ENCODE measurements around the gene AFF3. TPM values are rescaled to one million over a fixed set of nuclear protein-coding genes. Genes with fewer than 3 reads are reported as not detected.

The AFF3 gene
- total and polyA plus RNA-seq, 4 donors, result 0.48 to 5.3 (median 2.3) TPM

- Histone ChIP-seq H3K36me3 (ENCODE audit: control insufficient read depth in 4 of 4, insufficient read depth in 3 of 4, low read depth in 1 of 4, low read length in 3 of 4) (no peaks in the 10 kb centered on the region), H3K4me3 (ENCODE audit: low read depth in 1 of 3, low read length in 3 of 3) (no peak overlapping the region), H3K9me3 (ENCODE audit: control insufficient read depth in 4 of 4, low read length in 3 of 4) (peaks cover 0 to 5% (median 0%) of the 10 kb centered on the region in 4 donors), H3K27ac (ENCODE audit: low read depth in 1 of 2, low read length in 2 of 2) (no peak overlapping the region), H3K27me3 (ENCODE audit: control insufficient read depth in 4 of 4, insufficient read depth in 4 of 4, low read length in 3 of 4) (no peaks in the 10 kb centered on the region), H3K9ac (ENCODE audit: low read depth in 1 of 2, low read length in 2 of 2) (no peak overlapping the region), H3K4me1 (ENCODE audit: control insufficient read depth in 4 of 4, insufficient read depth in 4 of 4, low read length in 3 of 4) (no peaks in the 10 kb centered on the region)
- TF ChIP-seq, protein P1, sequence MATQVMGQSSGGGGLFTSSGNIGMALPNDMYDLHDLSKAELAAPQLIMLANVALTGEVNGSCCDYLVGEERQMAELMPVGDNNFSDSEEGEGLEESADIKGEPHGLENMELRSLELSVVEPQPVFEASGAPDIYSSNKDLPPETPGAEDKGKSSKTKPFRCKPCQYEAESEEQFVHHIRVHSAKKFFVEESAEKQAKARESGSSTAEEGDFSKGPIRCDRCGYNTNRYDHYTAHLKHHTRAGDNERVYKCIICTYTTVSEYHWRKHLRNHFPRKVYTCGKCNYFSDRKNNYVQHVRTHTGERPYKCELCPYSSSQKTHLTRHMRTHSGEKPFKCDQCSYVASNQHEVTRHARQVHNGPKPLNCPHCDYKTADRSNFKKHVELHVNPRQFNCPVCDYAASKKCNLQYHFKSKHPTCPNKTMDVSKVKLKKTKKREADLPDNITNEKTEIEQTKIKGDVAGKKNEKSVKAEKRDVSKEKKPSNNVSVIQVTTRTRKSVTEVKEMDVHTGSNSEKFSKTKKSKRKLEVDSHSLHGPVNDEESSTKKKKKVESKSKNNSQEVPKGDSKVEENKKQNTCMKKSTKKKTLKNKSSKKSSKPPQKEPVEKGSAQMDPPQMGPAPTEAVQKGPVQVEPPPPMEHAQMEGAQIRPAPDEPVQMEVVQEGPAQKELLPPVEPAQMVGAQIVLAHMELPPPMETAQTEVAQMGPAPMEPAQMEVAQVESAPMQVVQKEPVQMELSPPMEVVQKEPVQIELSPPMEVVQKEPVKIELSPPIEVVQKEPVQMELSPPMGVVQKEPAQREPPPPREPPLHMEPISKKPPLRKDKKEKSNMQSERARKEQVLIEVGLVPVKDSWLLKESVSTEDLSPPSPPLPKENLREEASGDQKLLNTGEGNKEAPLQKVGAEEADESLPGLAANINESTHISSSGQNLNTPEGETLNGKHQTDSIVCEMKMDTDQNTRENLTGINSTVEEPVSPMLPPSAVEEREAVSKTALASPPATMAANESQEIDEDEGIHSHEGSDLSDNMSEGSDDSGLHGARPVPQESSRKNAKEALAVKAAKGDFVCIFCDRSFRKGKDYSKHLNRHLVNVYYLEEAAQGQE (IDR thresholded peaks at IDR 0.05), result no peak
- TF ChIP-seq FOXA1 (IDR thresholded peaks at IDR 0.05), result no peak
- no peak for TF ChIP-seq RAD21 (IDR thresholded peaks at IDR 0.05)
- no peak for TF ChIP-seq NR2F2 (IDR thresholded peaks at IDR 0.05)
- TF ChIP-seq FOXA2 (IDR thresholded peaks at IDR 0.05), result no peak
- TF ChIP-seq RXRA (IDR thresholded peaks at IDR 0.05), result no peak
- TF ChIP-seq YY1 (IDR thresholded peaks at IDR 0.05), result no peak
- no peak for TF ChIP-seq EGR1 (IDR thresholded peaks at IDR 0.05; ENCODE audit: low read depth in 2 of 2)
- no peak for TF ChIP-seq SP1 (IDR thresholded peaks at IDR 0.05)
- TF ChIP-seq GABPA (IDR thresholded peaks at IDR 0.05 in 1 of 2, conservative IDR thresholded peaks at IDR 0.05 in 1 of 2), result no peak
- TF ChIP-seq MAX (IDR thresholded peaks at IDR 0.05), result no peak
- no peak for TF ChIP-seq TAF1 (conservative IDR thresholded peaks at IDR 0.05)
- TF ChIP-seq HNF4G (IDR thresholded peaks at IDR 0.05), result no peak
- TF ChIP-seq HNF4A (conservative IDR thresholded peaks at IDR 0.05), result no peak
- TF ChIP-seq, protein P2, sequence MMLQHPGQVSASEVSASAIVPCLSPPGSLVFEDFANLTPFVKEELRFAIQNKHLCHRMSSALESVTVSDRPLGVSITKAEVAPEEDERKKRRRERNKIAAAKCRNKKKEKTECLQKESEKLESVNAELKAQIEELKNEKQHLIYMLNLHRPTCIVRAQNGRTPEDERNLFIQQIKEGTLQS (IDR thresholded peaks at IDR 0.05), result no peak
- TF ChIP-seq, protein P3, sequence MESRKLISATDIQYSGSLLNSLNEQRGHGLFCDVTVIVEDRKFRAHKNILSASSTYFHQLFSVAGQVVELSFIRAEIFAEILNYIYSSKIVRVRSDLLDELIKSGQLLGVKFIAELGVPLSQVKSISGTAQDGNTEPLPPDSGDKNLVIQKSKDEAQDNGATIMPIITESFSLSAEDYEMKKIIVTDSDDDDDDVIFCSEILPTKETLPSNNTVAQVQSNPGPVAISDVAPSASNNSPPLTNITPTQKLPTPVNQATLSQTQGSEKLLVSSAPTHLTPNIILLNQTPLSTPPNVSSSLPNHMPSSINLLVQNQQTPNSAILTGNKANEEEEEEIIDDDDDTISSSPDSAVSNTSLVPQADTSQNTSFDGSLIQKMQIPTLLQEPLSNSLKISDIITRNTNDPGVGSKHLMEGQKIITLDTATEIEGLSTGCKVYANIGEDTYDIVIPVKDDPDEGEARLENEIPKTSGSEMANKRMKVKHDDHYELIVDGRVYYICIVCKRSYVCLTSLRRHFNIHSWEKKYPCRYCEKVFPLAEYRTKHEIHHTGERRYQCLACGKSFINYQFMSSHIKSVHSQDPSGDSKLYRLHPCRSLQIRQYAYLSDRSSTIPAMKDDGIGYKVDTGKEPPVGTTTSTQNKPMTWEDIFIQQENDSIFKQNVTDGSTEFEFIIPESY (IDR thresholded peaks at IDR 0.05), result no peak
- no peak for TF ChIP-seq CTCF (IDR thresholded peaks at IDR 0.05; ENCODE audit: low read depth, low read length, missing input control)
- TF ChIP-seq JUND (IDR thresholded peaks at IDR 0.05), result no peak
- DNase-seq (ENCODE audit: low spot score), result no peak
- 90% methylated on average over 1 of the region's 1 CpG for WGBS
Observed at GRCh38 chr2:99727199-99727598, 415.2 kb downstream of the AFF3 start.

Data from liver (tissue), 9 donors.